AG04450 (cell line): ENCODE measurements around the gene MGAT4B. TPM values are rescaled to one million over a fixed set of nuclear protein-coding genes. Genes with fewer than 3 reads are reported as not detected.

Experiments
- CTCF ChIA-PET: fragments of 300-600, 350-600 bp; formaldehyde crosslinking; extraction: SDS; loops from one replicate; lab custom pipeline; 2022; ENCODE audit warnings: antibody characterized with exemption, inconsistent platforms; lab: Charles Lee
- POLR2A ChIA-PET: fragments of 350-600 bp; formaldehyde crosslinking; extraction: SDS; loops from one replicate; lab custom pipeline; 2021; ENCODE audit warnings: antibody characterized with exemption, inconsistent platforms; lab: Yijun Ruan, JAX
- DNase-seq: peaks from one replicate; pipeline ENCODE4 v3.0.0-alpha.2; 2011; ENCODE audit warnings: low read depth, low spot score
- H3K27ac ChIP-seq: one replicate; pipeline ENCODE4 v1.5.1; 2012; ENCODE audit warnings: low read depth, low read length, control low read depth
- H3K27me3 ChIP-seq: one replicate; pipeline ENCODE4 v1.6.0; 2012; ENCODE audit warnings: low read length; ENCODE audit not compliant: control insufficient read depth, insufficient read depth
- H3K4me3 ChIP-seq: 2 replicates; pipeline ENCODE4 v1.5.1; 2011; ENCODE audit warnings: mild to moderate bottlenecking, low read depth, low read length, control low read depth
- H3K9me3 ChIP-seq: 2 replicates; pipeline ENCODE4 v1.5.1; 2012; ENCODE audit warnings: low read length; ENCODE audit not compliant: control insufficient read depth, insufficient read depth
- CTCF ChIP-seq: IDR thresholded peaks from 2 replicates; pipeline ENCODE4 v1.5.1; 2011; ENCODE audit warnings: low read depth, low read length, control low read depth, inconsistent platforms
- polyA plus RNA-seq: library from polyadenylated mRNA; depleted of rRNA; stranded (reverse); fragments of >200 nt; gene quantifications from 2 replicates; pipeline ENCODE4 v1.2.3, GENCODE V29; 2011

Gene MGAT4B
- polyA plus RNA-seq, 1 experiment: 102 TPM

- ChIA-PET CTCF (interaction anchor here (0.6 to 0.7 kb wide), 2 partner anchors 21 to 77 kb away, joined by 3 to 5 read pairs; no protein-coding TSS in a partner anchor), POLR2A (no interaction called here)
- no peaks in the 10 kb centered on the region for H3K27me3 ChIP-seq
- no peak overlapping the region for H3K27ac ChIP-seq
- no peaks in the 10 kb centered on the region; the same call in 1 of the 2 replicates for H3K9me3 ChIP-seq
- H3K4me3 ChIP-seq: peak overlapping the region; percentile 25
- DNase-seq: no peak
- TF ChIP-seq CTCF: no peak
Observed at GRCh38 chr5:179816796-179817469, 10.3 kb upstream of the MGAT4B start.

- Histone ChIP-seq H3K27ac (no peak overlapping the region), H3K4me3 (no peak overlapping the region), H3K9me3 (no peaks in the 10 kb centered on the region; the same call in 1 of the 2 replicates), H3K27me3 (no peaks in the 10 kb centered on the region)
- CTCF ChIA-PET: interaction anchor here (0.6 kb wide), 1 partner anchor 21 kb away, joined by 3 read pairs; no protein-coding TSS in a partner anchor
- POLR2A ChIA-PET: no interaction called here
- DNase-seq: no peak
- TF ChIP-seq CTCF: no peak
Observed at GRCh38 chr5:179816401-179816795, 9.7 kb upstream of the MGAT4B start.

GRCh38 chr5:179815491-179816249, 9.0 kb upstream of the MGAT4B start:
- TF ChIP-seq CTCF: no peak
- no peak for DNase-seq
- ChIA-PET CTCF (interaction anchor here (2.1 kb wide), 1 partner anchor 14 kb away, joined by 8 read pairs; no protein-coding TSS in a partner anchor), POLR2A (no interaction called here)
- Histone ChIP-seq H3K27me3 (no peaks in the 10 kb centered on the region), H3K27ac (no peak overlapping the region), H3K4me3 (no peak overlapping the region), H3K9me3 (peaks cover 6% of the 10 kb centered on the region; the same call in 1 of the 2 replicates)

- Histone ChIP-seq H3K27me3 (no peaks in the 10 kb centered on the region), H3K4me3 (no peak overlapping the region), H3K9me3 (peaks cover 6% of the 10 kb centered on the region; the same call in 1 of the 2 replicates), H3K27ac (no peak overlapping the region)
- ChIA-PET CTCF (interaction anchor here (2.1 kb wide), 1 partner anchor 12 kb away, joined by 8 read pairs; no protein-coding TSS in a partner anchor), POLR2A (no interaction called here)
- no peak for TF ChIP-seq CTCF
- DNase-seq: no peak
Observed at GRCh38 chr5:179814090-179814489, 7.4 kb upstream of the MGAT4B start.
